ENCODE measurements around the gene ZG16B.

DNA sequence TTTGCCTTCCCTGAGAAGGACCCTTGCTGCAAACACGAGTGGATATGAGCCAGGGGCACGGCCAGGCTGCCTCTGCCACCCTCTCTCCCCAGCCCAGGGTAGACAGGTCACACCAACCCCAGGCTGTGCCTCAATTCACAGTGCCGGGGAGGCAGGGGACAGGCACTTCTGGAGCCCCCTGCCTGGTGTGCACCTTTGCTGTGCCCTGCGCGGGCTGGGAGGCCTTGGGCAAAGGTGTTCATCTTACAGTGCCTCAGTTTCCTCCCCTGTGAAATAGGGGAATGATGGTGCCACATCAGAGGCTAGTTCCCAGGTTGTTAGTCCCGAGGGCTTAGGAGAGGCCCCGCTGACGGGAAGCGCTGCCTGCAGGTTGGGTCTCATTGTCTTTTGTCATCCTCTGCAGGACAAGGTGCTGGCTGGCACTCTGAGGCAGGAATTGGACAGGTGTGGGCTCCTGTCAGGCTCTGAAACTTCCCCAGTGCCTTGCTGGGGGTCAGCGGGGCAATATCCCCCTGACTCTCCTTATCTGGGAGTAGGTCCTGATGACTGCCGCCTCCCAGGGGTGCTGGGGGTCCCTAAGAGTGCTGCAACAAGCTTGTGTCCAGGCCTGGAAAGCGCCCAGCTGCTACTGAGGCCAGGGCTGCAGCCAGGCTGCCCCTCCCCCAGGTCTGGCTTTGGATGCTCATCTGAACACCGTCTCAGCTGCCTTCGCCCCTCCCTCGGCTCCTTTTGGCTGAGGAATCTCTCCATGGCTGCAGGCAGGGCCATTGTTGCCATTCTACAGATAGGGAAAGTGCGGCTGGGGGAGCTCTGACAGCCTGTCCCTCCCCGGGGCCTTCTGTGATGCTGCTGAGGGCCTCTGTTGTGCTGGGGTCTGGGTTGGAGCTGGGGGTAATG, 9.9 kb upstream of the ZG16B start:
- TF ChIP-seq ZBTB20 (tag by site-specific recombination; IDR thresholded peaks at IDR 0.05) (no peak), TCF7L2 (IDR thresholded peaks at IDR 0.05; ENCODE audit: borderline replicate concordance, low read depth, low read length) (no peak), ZNF121 (tag by site-specific recombination; IDR thresholded peaks at IDR 0.05) (no peak), KLF9 (tag by site-specific recombination; IDR thresholded peaks at IDR 0.05; ENCODE audit: low read depth) (no peak), ZNF140 (tag by site-specific recombination; IDR thresholded peaks at IDR 0.05) (no peak), ZNF549 (tag by site-specific recombination; IDR thresholded peaks at IDR 0.05) (no peak), ZFHX2 (tag by site-specific recombination; conservative IDR thresholded peaks at IDR 0.05) (no peak)
- TF ChIP-seq, protein P1, sequence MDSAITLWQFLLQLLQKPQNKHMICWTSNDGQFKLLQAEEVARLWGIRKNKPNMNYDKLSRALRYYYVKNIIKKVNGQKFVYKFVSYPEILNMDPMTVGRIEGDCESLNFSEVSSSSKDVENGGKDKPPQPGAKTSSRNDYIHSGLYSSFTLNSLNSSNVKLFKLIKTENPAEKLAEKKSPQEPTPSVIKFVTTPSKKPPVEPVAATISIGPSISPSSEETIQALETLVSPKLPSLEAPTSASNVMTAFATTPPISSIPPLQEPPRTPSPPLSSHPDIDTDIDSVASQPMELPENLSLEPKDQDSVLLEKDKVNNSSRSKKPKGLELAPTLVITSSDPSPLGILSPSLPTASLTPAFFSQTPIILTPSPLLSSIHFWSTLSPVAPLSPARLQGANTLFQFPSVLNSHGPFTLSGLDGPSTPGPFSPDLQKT (IDR thresholded peaks at IDR 0.05; ENCODE audit: borderline replicate concordance, low read depth, low read length) = no peak
- TF ChIP-seq, protein P2, sequence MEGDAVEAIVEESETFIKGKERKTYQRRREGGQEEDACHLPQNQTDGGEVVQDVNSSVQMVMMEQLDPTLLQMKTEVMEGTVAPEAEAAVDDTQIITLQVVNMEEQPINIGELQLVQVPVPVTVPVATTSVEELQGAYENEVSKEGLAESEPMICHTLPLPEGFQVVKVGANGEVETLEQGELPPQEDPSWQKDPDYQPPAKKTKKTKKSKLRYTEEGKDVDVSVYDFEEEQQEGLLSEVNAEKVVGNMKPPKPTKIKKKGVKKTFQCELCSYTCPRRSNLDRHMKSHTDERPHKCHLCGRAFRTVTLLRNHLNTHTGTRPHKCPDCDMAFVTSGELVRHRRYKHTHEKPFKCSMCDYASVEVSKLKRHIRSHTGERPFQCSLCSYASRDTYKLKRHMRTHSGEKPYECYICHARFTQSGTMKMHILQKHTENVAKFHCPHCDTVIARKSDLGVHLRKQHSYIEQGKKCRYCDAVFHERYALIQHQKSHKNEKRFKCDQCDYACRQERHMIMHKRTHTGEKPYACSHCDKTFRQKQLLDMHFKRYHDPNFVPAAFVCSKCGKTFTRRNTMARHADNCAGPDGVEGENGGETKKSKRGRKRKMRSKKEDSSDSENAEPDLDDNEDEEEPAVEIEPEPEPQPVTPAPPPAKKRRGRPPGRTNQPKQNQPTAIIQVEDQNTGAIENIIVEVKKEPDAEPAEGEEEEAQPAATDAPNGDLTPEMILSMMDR (tag by site-specific recombination; IDR thresholded peaks at IDR 0.05) = no peak
- TF ChIP-seq, protein P3, sequence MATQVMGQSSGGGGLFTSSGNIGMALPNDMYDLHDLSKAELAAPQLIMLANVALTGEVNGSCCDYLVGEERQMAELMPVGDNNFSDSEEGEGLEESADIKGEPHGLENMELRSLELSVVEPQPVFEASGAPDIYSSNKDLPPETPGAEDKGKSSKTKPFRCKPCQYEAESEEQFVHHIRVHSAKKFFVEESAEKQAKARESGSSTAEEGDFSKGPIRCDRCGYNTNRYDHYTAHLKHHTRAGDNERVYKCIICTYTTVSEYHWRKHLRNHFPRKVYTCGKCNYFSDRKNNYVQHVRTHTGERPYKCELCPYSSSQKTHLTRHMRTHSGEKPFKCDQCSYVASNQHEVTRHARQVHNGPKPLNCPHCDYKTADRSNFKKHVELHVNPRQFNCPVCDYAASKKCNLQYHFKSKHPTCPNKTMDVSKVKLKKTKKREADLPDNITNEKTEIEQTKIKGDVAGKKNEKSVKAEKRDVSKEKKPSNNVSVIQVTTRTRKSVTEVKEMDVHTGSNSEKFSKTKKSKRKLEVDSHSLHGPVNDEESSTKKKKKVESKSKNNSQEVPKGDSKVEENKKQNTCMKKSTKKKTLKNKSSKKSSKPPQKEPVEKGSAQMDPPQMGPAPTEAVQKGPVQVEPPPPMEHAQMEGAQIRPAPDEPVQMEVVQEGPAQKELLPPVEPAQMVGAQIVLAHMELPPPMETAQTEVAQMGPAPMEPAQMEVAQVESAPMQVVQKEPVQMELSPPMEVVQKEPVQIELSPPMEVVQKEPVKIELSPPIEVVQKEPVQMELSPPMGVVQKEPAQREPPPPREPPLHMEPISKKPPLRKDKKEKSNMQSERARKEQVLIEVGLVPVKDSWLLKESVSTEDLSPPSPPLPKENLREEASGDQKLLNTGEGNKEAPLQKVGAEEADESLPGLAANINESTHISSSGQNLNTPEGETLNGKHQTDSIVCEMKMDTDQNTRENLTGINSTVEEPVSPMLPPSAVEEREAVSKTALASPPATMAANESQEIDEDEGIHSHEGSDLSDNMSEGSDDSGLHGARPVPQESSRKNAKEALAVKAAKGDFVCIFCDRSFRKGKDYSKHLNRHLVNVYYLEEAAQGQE (tag by site-specific recombination; IDR thresholded peaks at IDR 0.05) = no peak
- TF ChIP-seq, protein P4, sequence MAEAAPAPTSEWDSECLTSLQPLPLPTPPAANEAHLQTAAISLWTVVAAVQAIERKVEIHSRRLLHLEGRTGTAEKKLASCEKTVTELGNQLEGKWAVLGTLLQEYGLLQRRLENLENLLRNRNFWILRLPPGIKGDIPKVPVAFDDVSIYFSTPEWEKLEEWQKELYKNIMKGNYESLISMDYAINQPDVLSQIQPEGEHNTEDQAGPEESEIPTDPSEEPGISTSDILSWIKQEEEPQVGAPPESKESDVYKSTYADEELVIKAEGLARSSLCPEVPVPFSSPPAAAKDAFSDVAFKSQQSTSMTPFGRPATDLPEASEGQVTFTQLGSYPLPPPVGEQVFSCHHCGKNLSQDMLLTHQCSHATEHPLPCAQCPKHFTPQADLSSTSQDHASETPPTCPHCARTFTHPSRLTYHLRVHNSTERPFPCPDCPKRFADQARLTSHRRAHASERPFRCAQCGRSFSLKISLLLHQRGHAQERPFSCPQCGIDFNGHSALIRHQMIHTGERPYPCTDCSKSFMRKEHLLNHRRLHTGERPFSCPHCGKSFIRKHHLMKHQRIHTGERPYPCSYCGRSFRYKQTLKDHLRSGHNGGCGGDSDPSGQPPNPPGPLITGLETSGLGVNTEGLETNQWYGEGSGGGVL (tag by site-specific recombination; IDR thresholded peaks at IDR 0.05) = no peak
- TF ChIP-seq, protein P5, sequence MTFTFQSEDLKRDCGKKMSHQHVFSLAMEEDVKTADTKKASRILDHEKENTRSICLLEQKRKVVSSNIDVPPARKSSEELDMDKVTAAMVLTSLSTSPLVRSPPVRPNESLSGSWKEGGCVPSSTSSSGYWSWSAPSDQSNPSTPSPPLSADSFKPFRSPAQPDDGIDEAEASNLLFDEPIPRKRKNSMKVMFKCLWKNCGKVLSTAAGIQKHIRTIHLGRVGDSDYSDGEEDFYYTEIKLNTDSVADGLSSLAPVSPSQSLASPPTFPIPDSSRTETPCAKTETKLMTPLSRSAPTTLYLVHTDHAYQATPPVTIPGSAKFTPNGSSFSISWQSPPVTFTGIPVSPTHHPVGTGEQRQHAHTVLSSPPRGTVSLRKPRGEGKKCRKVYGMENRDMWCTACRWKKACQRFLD (tag by site-specific recombination; IDR thresholded peaks at IDR 0.05) = no peak
- TF ChIP-seq, protein P6, sequence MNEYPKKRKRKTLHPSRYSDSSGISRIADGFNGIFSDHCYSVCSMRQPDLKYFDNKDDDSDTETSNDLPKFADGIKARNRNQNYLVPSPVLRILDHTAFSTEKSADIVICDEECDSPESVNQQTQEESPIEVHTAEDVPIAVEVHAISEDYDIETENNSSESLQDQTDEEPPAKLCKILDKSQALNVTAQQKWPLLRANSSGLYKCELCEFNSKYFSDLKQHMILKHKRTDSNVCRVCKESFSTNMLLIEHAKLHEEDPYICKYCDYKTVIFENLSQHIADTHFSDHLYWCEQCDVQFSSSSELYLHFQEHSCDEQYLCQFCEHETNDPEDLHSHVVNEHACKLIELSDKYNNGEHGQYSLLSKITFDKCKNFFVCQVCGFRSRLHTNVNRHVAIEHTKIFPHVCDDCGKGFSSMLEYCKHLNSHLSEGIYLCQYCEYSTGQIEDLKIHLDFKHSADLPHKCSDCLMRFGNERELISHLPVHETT (tag by site-specific recombination; IDR thresholded peaks at IDR 0.05) = no peak
- TF ChIP-seq, protein P7, sequence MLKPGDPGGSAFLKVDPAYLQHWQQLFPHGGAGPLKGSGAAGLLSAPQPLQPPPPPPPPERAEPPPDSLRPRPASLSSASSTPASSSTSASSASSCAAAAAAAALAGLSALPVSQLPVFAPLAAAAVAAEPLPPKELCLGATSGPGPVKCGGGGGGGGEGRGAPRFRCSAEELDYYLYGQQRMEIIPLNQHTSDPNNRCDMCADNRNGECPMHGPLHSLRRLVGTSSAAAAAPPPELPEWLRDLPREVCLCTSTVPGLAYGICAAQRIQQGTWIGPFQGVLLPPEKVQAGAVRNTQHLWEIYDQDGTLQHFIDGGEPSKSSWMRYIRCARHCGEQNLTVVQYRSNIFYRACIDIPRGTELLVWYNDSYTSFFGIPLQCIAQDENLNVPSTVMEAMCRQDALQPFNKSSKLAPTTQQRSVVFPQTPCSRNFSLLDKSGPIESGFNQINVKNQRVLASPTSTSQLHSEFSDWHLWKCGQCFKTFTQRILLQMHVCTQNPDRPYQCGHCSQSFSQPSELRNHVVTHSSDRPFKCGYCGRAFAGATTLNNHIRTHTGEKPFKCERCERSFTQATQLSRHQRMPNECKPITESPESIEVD (tag by site-specific recombination; IDR thresholded peaks at IDR 0.05) = no peak
